ENCODE results near the gene GGT5.
A peak's percentile ranks its signal among the peaks of the same experiment; 100 is the strongest.

GGT5 gene

GRCh38 chr22:24179478-24180210, 65.2 kb downstream of the GGT5 start:
- no peak for TF ChIP-seq ZFX (IDR thresholded peaks at IDR 0.05; ENCODE audit: borderline replicate concordance)
- TF ChIP-seq CTCF (IDR thresholded peaks at IDR 0.05), result no peak
- no peak overlapping the region for H3K27ac ChIP-seq

- TF ChIP-seq ZFX (IDR thresholded peaks at IDR 0.05; ENCODE audit: borderline replicate concordance) (no peak), CTCF (IDR thresholded peaks at IDR 0.05) (peak; percentile 47)
These were observed 66.1 kb downstream of the GGT5 start for GRCh38 chr22:24178502-24179440.

GRCh38 chr22:24178021-24178431, 66.9 kb downstream of the GGT5 start:
- TF ChIP-seq CTCF (IDR thresholded peaks at IDR 0.05) (no peak), ZFX (IDR thresholded peaks at IDR 0.05; ENCODE audit: borderline replicate concordance) (no peak)
- H3K27ac ChIP-seq, result no peak overlapping the region

More at GRCh38 chr22:24178502-24179440, 66.1 kb downstream of the GGT5 start:
- no peak overlapping the region for H3K27ac ChIP-seq

GRCh38 chr22:24177456-24177855, 67.4 kb downstream of the GGT5 start:
- no peak for TF ChIP-seq CTCF (IDR thresholded peaks at IDR 0.05)
- no peak for TF ChIP-seq ZFX (IDR thresholded peaks at IDR 0.05; ENCODE audit: borderline replicate concordance)
- H3K27ac ChIP-seq, result no peak overlapping the region

- TF ChIP-seq CTCF (IDR thresholded peaks at IDR 0.05), result no peak
- TF ChIP-seq ZFX (IDR thresholded peaks at IDR 0.05; ENCODE audit: borderline replicate concordance), result no peak
- no peak overlapping the region for H3K27ac ChIP-seq
These were observed 67.8 kb downstream of the GGT5 start for GRCh38 chr22:24177045-24177444.

- no peak for TF ChIP-seq CTCF (IDR thresholded peaks at IDR 0.05)
- no peak for TF ChIP-seq ZFX (IDR thresholded peaks at IDR 0.05; ENCODE audit: borderline replicate concordance)
- no peak overlapping the region for H3K27ac ChIP-seq
These were observed 68.3 kb downstream of the GGT5 start for GRCh38 chr22:24176630-24177029.

- H3K27ac ChIP-seq, result no peak overlapping the region
- no peak for TF ChIP-seq ZFX (IDR thresholded peaks at IDR 0.05; ENCODE audit: borderline replicate concordance)
- TF ChIP-seq CTCF (IDR thresholded peaks at IDR 0.05), result no peak
These were observed 68.8 kb downstream of the GGT5 start for GRCh38 chr22:24176040-24176439.

All from 22Rv1 (cell line).